PC-9 (cell line): Measurements from ENCODE around the gene ADAMTSL5. TPM values are rescaled to one million over a fixed set of nuclear protein-coding genes. Genes with fewer than 3 reads are reported as not detected.
"Not testable (repeated sequence)": the region's sequence is repeated elsewhere in the genome, so short reads cannot be mapped to it uniquely, and the experiment has no call there.

Source experiments
- BruUV-seq: library from RNA; stranded (reverse); fragments of 400-500 nt; replicated peaks from 2 replicates; lab custom pipeline; 2021; lab: Mats Ljungman, UMichigan
- CTCF ChIA-PET: fragments of 300-600 bp; sonication (Branson Sonifier 250); formaldehyde crosslinking; loops from one replicate; lab custom pipeline; 2022; ENCODE audit warnings: antibody characterized with exemption; lab: Charles Lee
- POLR2A ChIA-PET: fragments of 300-600 bp; sonication (Branson Sonifier 250); formaldehyde crosslinking; loops from one replicate; lab custom pipeline; 2022; ENCODE audit warnings: antibody characterized with exemption; ENCODE audit not compliant: unreplicated experiment; lab: Charles Lee
- DNase-seq, 2 experiments: peaks; one replicate each; pipeline versions ENCODE4 v3.0.0 to v3.0.0-alpha.2; 2015 to 2022; ENCODE audit warnings: mixed read lengths in 1 of 2
- H2AFZ ChIP-seq: fragments of 200-600 bp; sonication (generic); 2 replicates; pipeline ENCODE4 v1.8.1; 2017; ENCODE audit warnings: antibody characterized with exemption
- H3F3A ChIP-seq: fragments of 200-600 bp; sonication (generic); 2 replicates; pipeline ENCODE4 v1.8.1; 2017; ENCODE audit warnings: antibody characterized with exemption, mild to moderate bottlenecking, low read depth; ENCODE audit not compliant: insufficient read depth
- H3K27ac ChIP-seq: fragments of 200-600 bp; sonication (generic); 2 replicates; pipeline ENCODE4 v1.6.1; 2016; ENCODE audit warnings: mixed run types
- H3K27me3 ChIP-seq: fragments of 200-600 bp; sonication (generic); 2 replicates; pipeline ENCODE4 v1.6.1; 2016; ENCODE audit warnings: low read depth, mixed run types; ENCODE audit not compliant: insufficient read depth
- H3K36me3 ChIP-seq: fragments of 200-600 bp; sonication (generic); 2 replicates; pipeline ENCODE4 v1.6.1; 2016; ENCODE audit warnings: low read depth, mixed run types
- H3K4me1 ChIP-seq: fragments of 200-600 bp; sonication (generic); replicated peaks from 2 replicates; pipeline ENCODE4 v1.6.1; 2016; ENCODE audit warnings: mixed run types; ENCODE audit not compliant: insufficient read depth
- H3K4me2 ChIP-seq: fragments of 200-600 bp; sonication (generic); 2 replicates; pipeline ENCODE4 v1.6.1; 2017; ENCODE audit warnings: mixed run types
- H3K4me3 ChIP-seq: fragments of 200-600 bp; sonication (generic); 2 replicates; pipeline ENCODE4 v1.6.1; 2016; ENCODE audit warnings: mixed run types
- H3K79me2 ChIP-seq: fragments of 200-600 bp; sonication (generic); 2 replicates; pipeline ENCODE4 v1.6.1; 2017; ENCODE audit warnings: low read depth, mixed run types
- H3K9me2 ChIP-seq: fragments of 200-600 bp; sonication (generic); 2 replicates; pipeline ENCODE4 v1.8.1; 2017; ENCODE audit warnings: mild to moderate bottlenecking; ENCODE audit not compliant: insufficient read depth
- H3K9me3 ChIP-seq: fragments of 200-600 bp; sonication (generic); 2 replicates; pipeline ENCODE4 v1.8.1; 2016; ENCODE audit warnings: low read depth; ENCODE audit not compliant: insufficient read depth
- H4K20me1 ChIP-seq: fragments of 200-600 bp; sonication (generic); 2 replicates; pipeline ENCODE4 v1.8.1; 2017; ENCODE audit not compliant: insufficient read depth
- EZH2 ChIP-seq: fragments of 200-600 bp; sonication (generic); IDR thresholded peaks from 2 replicates; pipeline ENCODE4 v1.8.0; 2017; ENCODE audit warnings: antibody characterized with exemption, low read depth
- intact Hi-C: fragments of 100-400 bp; cut with micrococcal nuclease; formaldehyde crosslinking; loops from one replicate; pipeline ENCODE4 v1.10.0; 2022; ENCODE audit not compliant: unreplicated experiment
- total RNA-seq: library from RNA; stranded (reverse); gene quantifications from 2 replicates; pipeline ENCODE4 v1.2.3, GENCODE V29; 2021
- TF ChIP-seq, protein P1 (sequence below): fragments of 200-600 bp; sonication (generic); conservative IDR thresholded peaks from 2 replicates; pipeline ENCODE4 v1.6.1; 2017; ENCODE audit warnings: mixed run types, antibody characterized with exemption, mild to moderate bottlenecking, moderate library complexity

The ADAMTSL5 gene
- total RNA-seq, 1 experiment from 2014 or later: 13.6 TPM

DNA sequence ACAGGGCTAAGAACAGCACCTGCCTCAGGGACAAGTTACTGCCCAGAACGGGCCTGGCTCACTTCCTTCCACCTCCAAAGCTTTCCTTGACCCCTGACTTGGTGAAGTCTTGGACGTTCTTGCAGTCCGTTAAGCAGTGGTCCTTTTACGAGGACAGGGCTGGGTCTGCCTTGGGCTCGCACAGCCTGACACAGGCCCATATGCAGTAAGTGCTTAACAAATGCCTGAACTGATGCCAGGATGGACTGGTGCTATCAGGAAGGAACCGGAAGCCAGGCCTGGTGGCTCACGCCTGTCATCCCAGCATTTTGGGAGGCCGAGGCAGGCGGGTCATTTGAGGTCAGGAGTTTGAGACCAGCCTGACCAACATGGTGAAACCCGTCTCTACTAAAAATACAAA lies 9.2 kb upstream of the ADAMTSL5 start:
- POLR2A ChIA-PET: no interaction called here

DNA sequence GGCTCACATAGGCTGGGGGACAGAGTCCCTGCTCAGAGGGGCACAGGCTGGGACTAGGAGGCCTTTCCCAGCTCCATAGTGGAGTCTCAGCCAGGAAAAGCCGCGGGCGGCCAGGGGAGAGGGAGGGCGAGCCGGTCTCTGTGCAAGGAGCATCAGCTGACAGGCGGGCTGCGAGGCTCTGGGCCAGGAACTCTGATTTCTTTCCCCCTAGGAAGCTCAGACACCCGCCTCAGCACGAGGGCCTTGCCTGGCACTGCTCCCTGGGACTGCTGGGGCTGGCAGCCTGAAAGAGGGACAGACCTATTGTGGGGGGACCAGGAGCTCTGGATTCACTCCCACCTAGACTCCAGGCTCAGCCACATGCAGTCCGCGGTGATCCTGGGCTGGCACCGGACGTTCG lies 8.8 kb upstream of the ADAMTSL5 start:
- Histone ChIP-seq H3K9me3 (no peaks in the 10 kb centered on the region), H3K4me1 (no peaks in the 10 kb centered on the region), H3K27me3 (no peaks in the 10 kb centered on the region), H2AFZ (no peak overlapping the region), H3K4me2 (no peak overlapping the region), H3K9me2 (no peaks in the 10 kb centered on the region), H3K36me3 (no peaks in the 10 kb centered on the region), H3K79me2 (no peaks in the 10 kb centered on the region), H3F3A (no peaks in the 10 kb centered on the region), H3K27ac (no peak overlapping the region), H3K4me3 (no peak overlapping the region), H4K20me1 (no peaks in the 10 kb centered on the region)
- TF ChIP-seq, protein P1, sequence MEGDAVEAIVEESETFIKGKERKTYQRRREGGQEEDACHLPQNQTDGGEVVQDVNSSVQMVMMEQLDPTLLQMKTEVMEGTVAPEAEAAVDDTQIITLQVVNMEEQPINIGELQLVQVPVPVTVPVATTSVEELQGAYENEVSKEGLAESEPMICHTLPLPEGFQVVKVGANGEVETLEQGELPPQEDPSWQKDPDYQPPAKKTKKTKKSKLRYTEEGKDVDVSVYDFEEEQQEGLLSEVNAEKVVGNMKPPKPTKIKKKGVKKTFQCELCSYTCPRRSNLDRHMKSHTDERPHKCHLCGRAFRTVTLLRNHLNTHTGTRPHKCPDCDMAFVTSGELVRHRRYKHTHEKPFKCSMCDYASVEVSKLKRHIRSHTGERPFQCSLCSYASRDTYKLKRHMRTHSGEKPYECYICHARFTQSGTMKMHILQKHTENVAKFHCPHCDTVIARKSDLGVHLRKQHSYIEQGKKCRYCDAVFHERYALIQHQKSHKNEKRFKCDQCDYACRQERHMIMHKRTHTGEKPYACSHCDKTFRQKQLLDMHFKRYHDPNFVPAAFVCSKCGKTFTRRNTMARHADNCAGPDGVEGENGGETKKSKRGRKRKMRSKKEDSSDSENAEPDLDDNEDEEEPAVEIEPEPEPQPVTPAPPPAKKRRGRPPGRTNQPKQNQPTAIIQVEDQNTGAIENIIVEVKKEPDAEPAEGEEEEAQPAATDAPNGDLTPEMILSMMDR: no peak
- no peak for TF ChIP-seq EZH2
- POLR2A ChIA-PET: no interaction called here
- intact Hi-C loops: no loop called here
- BruUV-seq: no TSS peak
- no peak for DNase-seq
- CTCF ChIA-PET: interaction anchor here (0.5 kb wide), 1 partner anchor 305 kb away, joined by 21 read pairs; no protein-coding TSS in a partner anchor

More for the DNA sequence above, 9.2 kb upstream of the ADAMTSL5 start:
- no peaks in the 10 kb centered on the region for H3K9me2 ChIP-seq
- H3K36me3 ChIP-seq: no peaks in the 10 kb centered on the region
- CTCF ChIA-PET: interaction anchor here (0.5 kb wide), 1 partner anchor 304 kb away, joined by 21 read pairs; no protein-coding TSS in a partner anchor
- no TSS peak for BruUV-seq
- no peak overlapping the region for H3K4me2 ChIP-seq
- no peaks in the 10 kb centered on the region for H3K79me2 ChIP-seq
- intact Hi-C loops: no loop called here
- H3K4me1 ChIP-seq: no peaks in the 10 kb centered on the region
- no peaks in the 10 kb centered on the region for H3K27me3 ChIP-seq
- no peaks in the 10 kb centered on the region for H3K9me3 ChIP-seq
- H3K4me3 ChIP-seq: no peak overlapping the region
- no peak for DNase-seq
- TF ChIP-seq, protein P1: no peak
- TF ChIP-seq EZH2: no peak
- H3K27ac ChIP-seq: no peak overlapping the region
- H3F3A ChIP-seq: no peaks in the 10 kb centered on the region
- H4K20me1 ChIP-seq: no peaks in the 10 kb centered on the region
- H2AFZ ChIP-seq: no peak overlapping the region

DNA sequence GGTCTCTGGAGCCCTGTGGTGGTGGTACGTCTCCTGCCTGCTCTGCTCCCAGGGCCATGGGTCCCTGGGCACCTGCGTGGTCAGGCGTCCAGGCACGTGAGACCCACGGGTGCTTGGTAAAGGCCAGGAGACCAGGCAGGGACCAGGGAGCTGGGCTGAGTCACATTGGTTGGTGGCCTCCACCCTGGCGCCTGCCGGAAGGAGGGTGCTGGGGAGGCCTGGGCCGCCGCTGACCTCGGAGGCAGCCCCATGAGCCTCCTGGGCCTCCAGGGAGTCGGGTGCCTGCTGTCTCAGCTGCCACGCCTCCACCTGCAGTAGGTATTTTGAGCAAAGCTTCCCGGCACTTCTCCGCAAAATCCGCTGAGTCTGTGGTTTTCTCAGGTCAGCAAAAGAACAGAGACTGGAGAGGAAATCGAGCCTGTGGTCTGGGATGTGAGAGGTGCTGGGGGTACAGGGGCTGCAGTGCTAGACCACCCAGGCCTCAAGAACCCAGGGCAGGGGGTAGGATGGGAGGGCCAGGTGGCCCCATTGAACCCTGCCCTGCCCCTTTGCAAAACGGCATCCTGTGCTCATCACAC lies 7.5 kb upstream of the ADAMTSL5 start:
- H4K20me1 ChIP-seq: no peaks in the 10 kb centered on the region
- no peaks in the 10 kb centered on the region for H3K79me2 ChIP-seq
- H3K4me1 ChIP-seq: no peaks in the 10 kb centered on the region
- POLR2A ChIA-PET: interaction anchor here (0.6 kb wide), 1 partner anchor 227 kb away, joined by 4 read pairs; no protein-coding TSS in a partner anchor
- intact Hi-C loops: no loop called here
- no peaks in the 10 kb centered on the region for H3K9me2 ChIP-seq
- H2AFZ ChIP-seq: no peak overlapping the region
- H3K9me3 ChIP-seq: no peaks in the 10 kb centered on the region
- H3K27me3 ChIP-seq: no peaks in the 10 kb centered on the region
- BruUV-seq: no TSS peak
- H3K4me3 ChIP-seq: no peak overlapping the region
- H3K4me2 ChIP-seq: no peak overlapping the region
- no peaks in the 10 kb centered on the region for H3K36me3 ChIP-seq
- CTCF ChIA-PET: no interaction called here
- DNase-seq: peak in 1 of 2 experiments; percentile 42
- H3K27ac ChIP-seq: no peak overlapping the region
- H3F3A ChIP-seq: no peaks in the 10 kb centered on the region
- no peak for TF ChIP-seq EZH2
- TF ChIP-seq, protein P1: no peak

DNA sequence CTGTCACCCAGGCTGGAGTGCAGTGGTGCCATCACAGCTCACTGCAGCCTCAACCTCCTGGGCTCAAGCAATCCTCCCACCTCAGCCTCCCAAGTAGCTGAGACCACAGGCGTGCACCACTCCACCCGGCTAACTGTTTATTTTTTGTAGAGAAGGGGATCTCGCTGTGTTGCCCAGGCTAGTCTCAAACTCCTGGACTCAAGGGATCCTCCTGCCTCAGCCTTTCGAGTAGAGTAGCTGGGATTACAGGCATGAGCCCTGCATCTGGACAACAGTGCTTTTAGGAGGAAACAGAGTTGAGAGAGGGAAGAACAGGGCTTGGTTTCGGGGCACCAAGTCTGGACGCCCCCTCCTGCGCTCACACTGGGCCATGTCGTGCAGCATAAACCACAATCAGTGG lies 7.0 kb upstream of the ADAMTSL5 start:
- H3K36me3 ChIP-seq, H3F3A ChIP-seq, CTCF ChIA-PET, H3K4me3 ChIP-seq, H3K27ac ChIP-seq, H3K27me3 ChIP-seq, H4K20me1 ChIP-seq, H2AFZ ChIP-seq, H3K4me1 ChIP-seq, BruUV-seq, DNase-seq, intact Hi-C loops, H3K9me3 ChIP-seq, H3K4me2 ChIP-seq, H3K79me2 ChIP-seq, H3K9me2 ChIP-seq: not testable (repeated sequence)
- POLR2A ChIA-PET: interaction anchor here (0.6 kb wide), 1 partner anchor 227 kb away, joined by 4 read pairs; no protein-coding TSS in a partner anchor
